SU-DHL-6 (cell line): ENCODE measurements around the gene ZDHHC3.

Experiments used
- H2AFZ ChIP-seq: fragments of 200-600 bp; sonication (generic); 2 replicates; pipeline ENCODE4 v1.6.1; 2014; ENCODE audit warnings: low read depth, mild to moderate bottlenecking, moderate library complexity, mixed read lengths, antibody characterized with exemption, low read length; ENCODE audit not compliant: severe bottlenecking
- H3F3A ChIP-seq: fragments of 200-600 bp; shearing (Covaris generic); 2 replicates; pipeline ENCODE4 v1.6.0; 2016; ENCODE audit warnings: antibody characterized with exemption, mild to moderate bottlenecking; ENCODE audit not compliant: insufficient read depth
- H3K27ac ChIP-seq: fragments of 200-600 bp; sonication (generic); 2 replicates; pipeline ENCODE4 v1.5.1; 2016; ENCODE audit warnings: low read depth, mild to moderate bottlenecking, low read length, moderate library complexity, mixed read lengths
- H3K27me3 ChIP-seq: fragments of 200-600 bp; sonication (generic), shearing (Covaris generic); 2 replicates; pipeline ENCODE4 v1.6.0; 2014; ENCODE audit warnings: mild to moderate bottlenecking, low read length
- H3K36me3 ChIP-seq: fragments of 200-600 bp; sonication (generic); 2 replicates; pipeline ENCODE4 v1.6.1; 2014; ENCODE audit warnings: mild to moderate bottlenecking, low read length, mixed read lengths
- H3K4me2 ChIP-seq: fragments of 300-600, 200-600 bp; shearing (Covaris generic), sonication (generic); 2 replicates; pipeline ENCODE4 v1.6.0; 2014; ENCODE audit warnings: low read length, low read depth, mild to moderate bottlenecking; ENCODE audit not compliant: poor library complexity, severe bottlenecking
- H3K4me3 ChIP-seq: fragments of 200-600 bp; sonication (generic); 2 replicates; pipeline ENCODE4 v1.5.1; 2014; ENCODE audit warnings: antibody characterized with exemption, low read length, mild to moderate bottlenecking, mixed read lengths; ENCODE audit not compliant: insufficient read depth, poor library complexity, severe bottlenecking
- H3K79me2 ChIP-seq: fragments of 200-600 bp; sonication (generic); 2 replicates; pipeline ENCODE4 v1.6.1; 2014; ENCODE audit warnings: mild to moderate bottlenecking, low read length, moderate library complexity; ENCODE audit not compliant: insufficient read depth
- H3K9ac ChIP-seq: fragments of 200-600 bp; sonication (generic); 2 replicates; pipeline ENCODE4 v1.7.0; 2014; ENCODE audit warnings: mild to moderate bottlenecking, low read length
- H3K9me2 ChIP-seq: fragments of 200-600 bp; sonication (generic); replicated peaks from 2 replicates; pipeline ENCODE4 v1.6.1; 2014; ENCODE audit warnings: low read length; ENCODE audit not compliant: insufficient read depth
- H3K9me3 ChIP-seq: fragments of 200-600 bp; sonication (generic); 2 replicates; pipeline ENCODE4 v1.6.1; 2014; ENCODE audit warnings: low read length, mixed read lengths; ENCODE audit not compliant: insufficient read depth
- H4K20me1 ChIP-seq: fragments of 200-600 bp; sonication (generic); 2 replicates; pipeline ENCODE4 v1.6.1; 2014; ENCODE audit warnings: low read depth, mild to moderate bottlenecking, antibody characterized with exemption, low read length, moderate library complexity, mixed read lengths
- EZH2phosphoT487 ChIP-seq: fragments of 200-600 bp; sonication (generic), shearing (Covaris generic); conservative IDR thresholded peaks from 2 replicates; pipeline ENCODE4 v1.6.1; 2018; ENCODE audit warnings: mild to moderate bottlenecking, antibody characterized with exemption, low read length, moderate library complexity, mixed read lengths
- TF ChIP-seq, protein P1 (sequence below): fragments of 200-600 bp; sonication (generic); IDR thresholded peaks from one replicate; pipeline ENCODE4 v1.5.1; 2017; ENCODE audit warnings: antibody characterized with exemption, mild to moderate bottlenecking, low read length, moderate library complexity; ENCODE audit not compliant: insufficient read depth, poor library complexity, severe bottlenecking

The ZDHHC3 gene

DNA sequence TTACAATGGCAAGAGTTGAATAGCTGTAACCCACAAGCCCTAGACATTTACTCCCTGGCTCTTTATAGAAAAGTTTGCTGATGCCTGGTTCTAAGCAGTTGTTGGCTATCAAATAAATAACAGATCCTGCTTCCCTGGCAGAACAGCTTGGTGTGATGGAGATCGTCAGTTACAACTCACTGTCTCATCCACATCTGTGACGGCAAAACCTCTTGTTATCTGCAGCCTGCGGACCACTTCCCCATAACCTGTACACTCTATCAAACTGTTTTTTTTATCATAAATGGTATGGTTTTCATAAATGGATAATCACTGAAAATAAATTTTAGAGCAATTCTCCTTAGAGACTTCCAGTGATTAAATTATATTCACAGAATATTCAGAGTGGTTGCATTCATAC is 14.1 kb downstream of the ZDHHC3 start:
- no peaks in the 10 kb centered on the region for H3K36me3 ChIP-seq
- TF ChIP-seq, protein P1, sequence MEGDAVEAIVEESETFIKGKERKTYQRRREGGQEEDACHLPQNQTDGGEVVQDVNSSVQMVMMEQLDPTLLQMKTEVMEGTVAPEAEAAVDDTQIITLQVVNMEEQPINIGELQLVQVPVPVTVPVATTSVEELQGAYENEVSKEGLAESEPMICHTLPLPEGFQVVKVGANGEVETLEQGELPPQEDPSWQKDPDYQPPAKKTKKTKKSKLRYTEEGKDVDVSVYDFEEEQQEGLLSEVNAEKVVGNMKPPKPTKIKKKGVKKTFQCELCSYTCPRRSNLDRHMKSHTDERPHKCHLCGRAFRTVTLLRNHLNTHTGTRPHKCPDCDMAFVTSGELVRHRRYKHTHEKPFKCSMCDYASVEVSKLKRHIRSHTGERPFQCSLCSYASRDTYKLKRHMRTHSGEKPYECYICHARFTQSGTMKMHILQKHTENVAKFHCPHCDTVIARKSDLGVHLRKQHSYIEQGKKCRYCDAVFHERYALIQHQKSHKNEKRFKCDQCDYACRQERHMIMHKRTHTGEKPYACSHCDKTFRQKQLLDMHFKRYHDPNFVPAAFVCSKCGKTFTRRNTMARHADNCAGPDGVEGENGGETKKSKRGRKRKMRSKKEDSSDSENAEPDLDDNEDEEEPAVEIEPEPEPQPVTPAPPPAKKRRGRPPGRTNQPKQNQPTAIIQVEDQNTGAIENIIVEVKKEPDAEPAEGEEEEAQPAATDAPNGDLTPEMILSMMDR, result no peak
- no peak for TF ChIP-seq EZH2phosphoT487
- H4K20me1 ChIP-seq, result 0 out of 2 replicates have a peak, but pooled peaks cover 2% of the 10 kb centered on the region
- H3K4me3 ChIP-seq, result no peak overlapping the region
- H3K27me3 ChIP-seq, result no peaks in the 10 kb centered on the region
- no peak overlapping the region for H3K4me2 ChIP-seq
- H3K9me3 ChIP-seq, result no peaks in the 10 kb centered on the region
- H3K79me2 ChIP-seq, result 0 out of 2 replicates have a peak, but pooled peaks cover 14% of the 10 kb centered on the region
- no peaks in the 10 kb centered on the region for H3F3A ChIP-seq
- H3K9ac ChIP-seq, result no peak overlapping the region
- no peak overlapping the region for H3K27ac ChIP-seq
- H2AFZ ChIP-seq, result no peak overlapping the region
- no peaks in the 10 kb centered on the region for H3K9me2 ChIP-seq

DNA sequence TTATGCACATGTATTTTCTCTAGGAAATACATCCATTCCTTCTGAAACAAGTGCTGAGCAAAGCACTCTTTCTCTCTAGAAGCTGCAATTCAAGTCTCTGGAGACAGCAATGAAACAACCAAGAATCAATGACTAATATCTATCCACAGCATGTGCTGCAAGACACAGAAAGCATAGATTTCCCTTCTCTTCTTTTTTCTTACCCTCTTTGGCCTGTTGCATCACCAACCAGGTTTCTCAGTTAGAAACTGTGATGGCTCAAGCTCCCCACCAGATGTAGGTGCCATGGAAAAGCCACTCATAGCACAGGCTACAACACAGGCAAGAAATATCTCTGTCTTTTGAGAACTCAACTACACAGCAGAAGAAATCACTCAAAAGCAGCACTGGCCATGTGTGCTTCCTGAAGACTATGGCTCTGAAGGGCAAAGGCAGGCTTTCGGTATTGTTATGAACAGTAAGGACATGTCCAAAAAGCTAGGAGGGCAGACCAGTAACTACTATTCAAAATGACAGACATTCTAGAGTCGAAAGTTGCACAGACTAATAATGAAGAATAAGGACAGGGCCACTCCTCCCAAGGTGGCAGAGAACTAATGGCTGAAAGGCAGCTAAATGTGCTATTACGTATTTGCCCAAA is 15.5 kb downstream of the ZDHHC3 start:
- H3K4me2 ChIP-seq, result no peak overlapping the region
- TF ChIP-seq, protein P1, result no peak
- TF ChIP-seq EZH2phosphoT487, result no peak

DNA sequence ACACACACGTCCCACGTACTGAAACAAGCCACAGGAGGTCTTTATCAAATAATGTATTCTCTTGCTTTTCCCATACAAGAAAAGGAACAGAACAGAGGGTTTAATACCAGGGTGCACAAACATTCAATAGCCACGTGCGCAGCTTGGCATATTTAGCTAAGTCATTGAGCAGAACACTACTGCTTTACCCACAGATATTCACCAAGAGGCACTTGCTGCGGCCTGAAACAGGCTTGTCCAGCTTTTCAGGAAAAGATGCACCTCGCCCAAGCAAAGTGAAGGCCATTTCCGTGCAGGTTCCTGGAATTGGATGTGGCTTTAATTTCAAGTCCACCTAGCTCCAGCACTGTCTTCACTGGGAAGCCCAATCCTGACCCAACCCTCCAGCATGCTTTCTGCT is 17.6 kb downstream of the ZDHHC3 start:
- H3K4me3 ChIP-seq, result no peak overlapping the region
- no peak overlapping the region for H2AFZ ChIP-seq
- no peak overlapping the region for H3K27ac ChIP-seq
- H3K4me2 ChIP-seq, result no peak overlapping the region
- TF ChIP-seq, protein P1, result no peak
- no peak for TF ChIP-seq EZH2phosphoT487
- H3K79me2 ChIP-seq, result 0 out of 2 replicates have a peak, but pooled peaks cover 4% of the 10 kb centered on the region
- H3K27me3 ChIP-seq, result no peaks in the 10 kb centered on the region
- H4K20me1 ChIP-seq, result no peaks in the 10 kb centered on the region
- no peaks in the 10 kb centered on the region for H3K36me3 ChIP-seq
- no peaks in the 10 kb centered on the region for H3K9me2 ChIP-seq
- no peaks in the 10 kb centered on the region for H3K9me3 ChIP-seq
- no peak overlapping the region for H3K9ac ChIP-seq
- H3F3A ChIP-seq, result no peaks in the 10 kb centered on the region

More for the DNA sequence above, 15.5 kb downstream of the ZDHHC3 start:
- Histone ChIP-seq H3K36me3 (no peaks in the 10 kb centered on the region), H4K20me1 (no peaks in the 10 kb centered on the region), H3K27ac (no peak overlapping the region), H3K4me3 (no peak overlapping the region), H3K9me3 (no peaks in the 10 kb centered on the region), H3K27me3 (no peaks in the 10 kb centered on the region), H2AFZ (no peak overlapping the region), H3K9ac (no peak overlapping the region), H3K79me2 (0 out of 2 replicates have a peak, but pooled peaks cover 10% of the 10 kb centered on the region), H3F3A (no peaks in the 10 kb centered on the region), H3K9me2 (no peaks in the 10 kb centered on the region)
